ENCODE measurements around the gene OPTC. TPM values are rescaled to one million over a fixed set of nuclear protein-coding genes. Genes with fewer than 3 reads are reported as not detected.
"Not testable (repeated sequence)": the region's sequence is repeated elsewhere in the genome, so short reads cannot be mapped to it uniquely, and the experiment has no call there.

OPTC gene
- total RNA-seq, 2 experiments from 2014 or later = not detected

DNA sequence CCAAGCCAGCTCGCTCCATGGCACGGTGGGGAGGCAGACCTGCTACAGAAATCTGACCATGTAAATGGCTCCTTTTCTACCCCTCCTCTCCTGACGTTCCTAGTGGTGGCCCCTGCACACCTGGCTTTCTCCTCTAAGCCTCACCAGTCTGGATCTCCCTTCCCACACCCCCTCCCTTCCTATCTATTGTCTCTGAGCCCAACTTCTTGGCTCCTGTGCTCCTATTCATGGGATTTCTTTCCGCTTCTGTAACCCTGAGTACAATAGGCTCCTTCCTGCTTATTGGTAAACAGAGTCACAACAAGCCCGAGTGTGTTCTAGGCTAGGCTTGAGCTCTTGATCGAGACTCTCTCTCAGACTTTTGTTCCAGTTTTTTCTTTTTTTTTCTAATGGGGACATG lies 17.6 kb downstream of the OPTC start:
- no peak for DNase-seq
- ChIA-PET CTCF (no interaction called here), POLR2A (interaction anchor here (0.5 kb wide), 1 partner anchor 35 kb away, joined by 3 read pairs; no protein-coding TSS in a partner anchor)
- intact Hi-C loops (cut with micrococcal nuclease) = loop anchor here (5.0 kb wide), 1 partner anchor 96 kb away; no protein-coding TSS in a partner anchor
- Mint-ChIP-seq H3K9me3 (no peaks in the 10 kb centered on the region), H3K27ac (no peak overlapping the region), H3K4me1 (ENCODE audit: low read depth) (peaks cover 24% of the 10 kb centered on the region), H3K4me3 (no peak overlapping the region), H3K27me3 (no peaks in the 10 kb centered on the region), H3K36me3 (no peaks in the 10 kb centered on the region)

DNA sequence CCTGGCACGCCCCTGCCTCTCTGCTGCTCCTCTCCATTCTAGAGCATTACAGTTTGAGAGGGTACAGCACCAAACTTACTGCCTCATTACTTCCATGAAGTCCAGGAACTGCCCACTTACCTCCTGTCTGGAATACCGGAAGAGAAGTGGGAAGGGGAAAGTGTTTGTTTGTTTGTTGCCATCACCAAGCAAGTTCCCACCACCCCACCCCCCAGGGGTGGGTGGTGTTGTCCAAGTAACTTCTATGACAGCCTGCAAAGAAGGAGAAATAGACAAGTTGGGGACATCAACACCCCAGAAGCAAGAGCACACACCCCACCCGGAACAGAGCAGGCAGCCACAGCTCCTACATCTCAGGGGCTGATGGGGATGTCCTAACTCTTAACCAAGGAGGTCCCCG lies 18.0 kb downstream of the OPTC start:
- Mint-ChIP-seq H3K27me3 (no peaks in the 10 kb centered on the region), H3K4me3 (no peak overlapping the region), H3K9me3 (no peaks in the 10 kb centered on the region), H3K27ac (no peak overlapping the region), H3K4me1 (ENCODE audit: low read depth) (peaks cover 24% of the 10 kb centered on the region), H3K36me3 (no peaks in the 10 kb centered on the region)
- no peak for DNase-seq
- intact Hi-C loops (cut with micrococcal nuclease) = loop anchor here (2.0 to 5.0 kb wide), 2 partner anchors 95 to 117 kb away; no protein-coding TSS in a partner anchor
- POLR2A ChIA-PET = no interaction called here
- CTCF ChIA-PET = no interaction called here

DNA sequence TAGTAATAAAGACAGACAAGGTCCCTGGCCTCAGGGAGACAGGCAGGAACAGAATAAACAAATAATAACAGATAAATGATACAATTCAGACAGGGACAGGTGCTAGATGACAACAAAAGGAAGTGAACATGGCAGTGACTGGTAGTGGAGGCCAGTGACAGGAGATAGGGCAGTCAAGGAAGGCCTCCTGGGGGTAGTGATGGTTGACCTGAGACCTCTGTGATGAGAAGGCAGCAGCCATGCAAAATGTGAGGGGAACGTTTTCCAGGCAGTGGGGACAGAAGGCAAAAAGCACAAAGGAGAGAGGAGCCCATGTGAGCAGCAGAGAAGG lies 18.5 kb downstream of the OPTC start:
- ChIA-PET POLR2A (no interaction called here), CTCF (interaction anchor here (0.9 kb wide), 1 partner anchor 189 kb away, joined by 3 read pairs; no protein-coding TSS in a partner anchor)
- no peaks in the 10 kb centered on the region for H3K9me3 Mint-ChIP-seq
- H3K4me3 Mint-ChIP-seq = no peak overlapping the region
- H3K27me3 Mint-ChIP-seq = no peaks in the 10 kb centered on the region
- intact Hi-C loops (cut with micrococcal nuclease) = loop anchor here (2.0 to 5.0 kb wide), 2 partner anchors 95 to 116 kb away; no protein-coding TSS in a partner anchor
- no peaks in the 10 kb centered on the region for H3K36me3 Mint-ChIP-seq
- no peak for DNase-seq
- no peak overlapping the region for H3K27ac Mint-ChIP-seq
- peaks cover 24% of the 10 kb centered on the region for H3K4me1 Mint-ChIP-seq (ENCODE audit: low read depth)

DNA sequence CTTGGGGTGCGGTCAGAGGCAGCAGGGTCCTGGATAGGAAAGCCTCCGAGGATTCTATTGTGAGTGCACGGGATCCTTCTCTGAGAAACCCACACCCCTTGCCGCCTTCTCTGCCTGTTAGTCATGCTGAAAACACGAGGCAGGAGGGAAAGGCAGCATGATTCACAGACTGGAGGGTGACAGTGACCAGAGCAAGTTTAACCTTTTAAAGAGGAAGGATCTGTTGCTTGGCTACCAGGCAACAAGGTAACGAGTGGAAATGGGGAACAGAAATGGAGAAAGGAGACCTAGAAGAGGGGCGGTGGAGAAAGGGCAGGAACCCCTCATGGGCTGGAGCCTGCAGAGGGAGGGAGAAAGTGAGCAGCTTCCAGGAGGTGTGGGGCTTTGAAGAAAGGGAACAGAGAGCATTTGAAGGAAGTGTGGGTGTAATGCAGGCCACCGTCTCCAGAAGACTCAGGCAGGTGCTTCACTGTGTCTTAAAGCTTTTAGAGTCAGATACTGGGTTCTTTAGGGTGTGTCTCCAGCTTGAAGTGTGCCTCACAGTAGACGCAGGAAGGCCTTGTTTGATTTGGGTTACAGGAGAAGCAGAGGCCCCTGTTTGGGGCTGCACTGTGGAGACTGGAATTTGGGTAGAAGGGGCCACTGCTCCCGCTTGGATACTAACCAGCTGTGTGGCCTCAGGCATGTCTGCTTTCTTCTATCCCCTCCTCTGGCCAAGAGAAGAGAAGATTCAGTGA lies 19.1 kb downstream of the OPTC start:
- Mint-ChIP-seq H3K27me3 (no peaks in the 10 kb centered on the region), H3K4me1 (ENCODE audit: low read depth) (peaks cover 24% of the 10 kb centered on the region), H3K36me3 (no peaks in the 10 kb centered on the region), H3K27ac (peak overlapping the region; percentile 72), H3K9me3 (no peaks in the 10 kb centered on the region), H3K4me3 (peak overlapping the region; percentile 8)
- intact Hi-C loops (cut with micrococcal nuclease) = loop anchor here (2.0 to 5.0 kb wide), 2 partner anchors 94 to 116 kb away; no protein-coding TSS in a partner anchor
- CTCF ChIA-PET = interaction anchor here (0.6 to 2.4 kb wide), 3 partner anchors 9 to 189 kb away, joined by 3 to 12 read pairs (median 3); no protein-coding TSS in a partner anchor
- POLR2A ChIA-PET = no interaction called here
- peak; percentile 72 for DNase-seq

DNA sequence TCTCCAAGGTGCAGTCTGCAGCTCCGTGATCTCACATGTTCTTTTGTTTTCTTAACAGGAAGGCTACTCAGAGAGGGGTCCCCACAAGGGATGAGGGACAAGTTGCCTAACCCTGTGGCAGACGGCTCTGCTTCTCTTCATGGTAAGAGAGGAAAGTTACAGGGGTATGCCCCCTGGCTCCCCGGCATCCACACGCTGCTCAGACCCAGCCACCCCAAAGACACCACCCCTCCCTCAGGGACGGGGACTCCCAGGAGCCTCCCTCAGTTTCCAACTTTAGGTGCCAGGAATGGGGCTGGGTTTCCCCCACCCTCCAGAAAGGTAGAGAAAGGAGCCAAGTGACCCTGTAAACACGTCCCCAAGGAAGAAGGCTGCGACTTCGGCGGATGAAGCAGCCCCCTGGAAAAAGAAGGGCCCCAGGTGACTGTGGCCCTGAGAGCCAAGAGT lies 19.7 kb downstream of the OPTC start:
- peaks cover 24% of the 10 kb centered on the region for H3K4me1 Mint-ChIP-seq (ENCODE audit: low read depth)
- intact Hi-C loops (cut with micrococcal nuclease) = loop anchor here (2.0 to 5.0 kb wide), 2 partner anchors 94 to 115 kb away; no protein-coding TSS in a partner anchor
- ChIA-PET POLR2A (no interaction called here), CTCF (interaction anchor here (0.6 to 2.4 kb wide), 3 partner anchors 9 to 184 kb away, joined by 3 to 12 read pairs (median 3); no protein-coding TSS in a partner anchor)
- no peaks in the 10 kb centered on the region for H3K36me3 Mint-ChIP-seq
- DNase-seq = no peak
- H3K4me3 Mint-ChIP-seq = no peak overlapping the region
- H3K27me3 Mint-ChIP-seq = no peaks in the 10 kb centered on the region
- H3K9me3 Mint-ChIP-seq = no peaks in the 10 kb centered on the region
- H3K27ac Mint-ChIP-seq = peak overlapping the region; percentile 72

DNA sequence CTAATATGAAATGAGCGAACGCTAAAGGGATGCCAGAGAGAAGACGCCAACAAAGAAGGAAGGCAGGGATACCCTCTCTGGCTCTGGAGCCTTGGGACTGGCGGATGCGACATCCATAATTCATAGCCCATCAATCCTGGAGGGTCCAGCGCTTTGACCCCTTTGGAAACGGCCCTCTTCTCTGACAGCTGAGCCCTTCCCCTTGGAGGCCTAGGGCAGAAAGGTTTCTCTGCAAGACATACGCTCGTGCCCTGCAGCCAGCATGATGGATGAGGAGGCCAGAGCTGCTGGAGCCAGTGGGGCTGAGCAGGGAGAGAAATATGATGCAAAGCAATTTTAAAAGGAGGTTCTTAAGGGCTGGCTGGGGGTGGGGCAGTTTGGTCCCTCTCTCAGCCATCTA lies 22.2 kb downstream of the OPTC start:
- H3K27me3 Mint-ChIP-seq = no peaks in the 10 kb centered on the region

DNA sequence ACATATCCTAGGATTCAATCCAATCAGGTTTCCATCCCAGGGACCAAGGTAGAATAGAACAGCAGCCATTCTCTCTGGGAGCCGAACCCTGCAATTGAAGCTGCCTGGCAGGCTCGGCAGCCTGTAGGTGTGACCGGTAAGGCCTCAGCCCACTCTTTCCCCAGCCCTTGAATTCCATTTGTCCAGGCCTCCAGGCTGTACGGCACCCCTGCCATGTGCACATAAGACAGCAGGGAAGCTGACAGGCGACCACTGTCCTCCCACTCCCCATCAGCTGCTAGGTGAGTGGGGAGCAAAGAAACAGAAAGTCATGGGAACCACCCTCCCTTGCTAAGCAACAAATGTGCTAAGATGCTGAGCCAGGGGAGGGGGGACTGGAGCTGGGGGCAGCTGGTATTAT lies 23.0 kb downstream of the OPTC start:
- Mint-ChIP-seq H3K9me3 (no peaks in the 10 kb centered on the region), H3K4me1 (ENCODE audit: low read depth) (peaks cover 24% of the 10 kb centered on the region), H3K36me3 (no peaks in the 10 kb centered on the region), H3K27me3 (no peaks in the 10 kb centered on the region), H3K4me3 (no peak overlapping the region), H3K27ac (no peak overlapping the region)
- intact Hi-C loops (cut with micrococcal nuclease) = no loop called here
- ChIA-PET CTCF (interaction anchor here (0.9 to 1.5 kb wide), 2 partner anchors 12 to 175 kb away, joined by 3 to 4 read pairs; no protein-coding TSS in a partner anchor), POLR2A (no interaction called here)
- no peak for DNase-seq

More for the DNA sequence above, 22.2 kb downstream of the OPTC start:
- no peaks in the 10 kb centered on the region for H3K9me3 Mint-ChIP-seq
- H3K4me1 Mint-ChIP-seq (ENCODE audit: low read depth) = peaks cover 24% of the 10 kb centered on the region
- intact Hi-C loops (cut with micrococcal nuclease) = no loop called here
- no peak overlapping the region for H3K27ac Mint-ChIP-seq
- DNase-seq = no peak
- H3K36me3 Mint-ChIP-seq = no peaks in the 10 kb centered on the region
- ChIA-PET POLR2A (no interaction called here), CTCF (interaction anchor here (0.9 to 1.5 kb wide), 2 partner anchors 11 to 174 kb away, joined by 3 to 4 read pairs; no protein-coding TSS in a partner anchor)
- H3K4me3 Mint-ChIP-seq = no peak overlapping the region

DNA sequence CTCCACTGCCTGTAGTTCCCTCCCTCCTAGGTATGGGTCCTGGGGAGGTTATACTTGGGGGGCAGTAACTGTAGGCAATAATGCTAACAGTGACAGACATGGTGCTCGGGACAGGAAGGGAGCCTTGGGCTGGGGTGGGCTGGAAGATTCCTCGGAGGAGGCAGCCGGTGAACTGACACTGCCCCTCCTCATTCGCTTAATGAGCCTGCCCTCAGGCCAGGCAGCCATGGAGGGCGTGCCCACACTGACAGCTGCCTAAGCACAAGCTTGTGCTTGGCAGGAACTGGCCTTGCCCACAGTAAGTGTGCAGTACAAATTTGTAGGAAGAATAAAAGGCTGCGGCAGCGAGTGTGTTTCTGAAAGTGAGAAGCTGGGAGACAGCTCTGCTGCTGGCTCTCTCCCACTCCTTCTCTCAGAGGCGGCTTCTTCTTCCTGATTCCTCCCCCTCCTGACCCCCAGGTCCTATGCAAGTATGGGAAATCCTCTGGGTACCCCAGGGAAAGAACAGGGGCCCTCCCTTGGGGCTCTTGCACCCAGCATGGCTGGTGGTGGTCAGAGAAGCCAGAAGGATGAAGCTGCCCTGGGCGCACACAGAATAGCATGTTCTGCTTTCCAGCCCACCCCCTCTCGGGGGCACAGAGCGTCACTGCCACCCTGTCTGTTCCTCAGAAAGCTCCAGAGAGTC lies 23.6 kb downstream of the OPTC start:
- POLR2A ChIA-PET = no interaction called here
- H3K27me3 Mint-ChIP-seq = no peaks in the 10 kb centered on the region

DNA sequence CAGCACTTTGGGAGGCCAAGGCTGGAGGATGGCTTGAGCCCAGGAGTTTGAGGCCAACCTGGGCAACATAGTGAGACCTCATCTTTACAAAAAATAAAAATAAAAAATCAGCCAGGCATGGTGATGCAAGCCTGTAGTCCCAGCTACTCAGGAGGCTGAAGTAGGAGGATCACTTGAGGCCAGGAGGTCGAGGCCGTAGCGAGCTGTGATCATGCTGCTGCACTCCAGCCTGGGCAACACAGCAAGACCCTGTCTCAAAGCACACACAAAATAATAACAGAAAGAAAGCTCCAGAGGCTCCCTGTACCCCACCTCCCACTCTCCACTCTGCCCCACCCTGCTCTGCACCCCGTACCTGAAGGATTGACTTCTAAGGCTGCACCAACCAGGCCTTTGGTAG lies 24.2 kb downstream of the OPTC start:
- POLR2A ChIA-PET; H3K36me3 Mint-ChIP-seq; H3K4me3 Mint-ChIP-seq; intact Hi-C loops (cut with micrococcal nuclease); DNase-seq; H3K27ac Mint-ChIP-seq; CTCF ChIA-PET; H3K27me3 Mint-ChIP-seq; H3K9me3 Mint-ChIP-seq: not testable (repeated sequence)
- H3K4me1 Mint-ChIP-seq (ENCODE audit: low read depth) = peaks cover 15% of the 10 kb centered on the region

More for the DNA sequence above, 23.6 kb downstream of the OPTC start:
- no peak overlapping the region for H3K4me3 Mint-ChIP-seq
- DNase-seq = no peak
- H3K4me1 Mint-ChIP-seq (ENCODE audit: low read depth) = peaks cover 21% of the 10 kb centered on the region
- intact Hi-C loops (cut with micrococcal nuclease) = no loop called here
- H3K36me3 Mint-ChIP-seq = no peaks in the 10 kb centered on the region
- no peaks in the 10 kb centered on the region for H3K9me3 Mint-ChIP-seq
- no peak overlapping the region for H3K27ac Mint-ChIP-seq
- CTCF ChIA-PET = interaction anchor here (1.5 kb wide), 1 partner anchor 175 kb away, joined by 4 read pairs; no protein-coding TSS in a partner anchor

DNA sequence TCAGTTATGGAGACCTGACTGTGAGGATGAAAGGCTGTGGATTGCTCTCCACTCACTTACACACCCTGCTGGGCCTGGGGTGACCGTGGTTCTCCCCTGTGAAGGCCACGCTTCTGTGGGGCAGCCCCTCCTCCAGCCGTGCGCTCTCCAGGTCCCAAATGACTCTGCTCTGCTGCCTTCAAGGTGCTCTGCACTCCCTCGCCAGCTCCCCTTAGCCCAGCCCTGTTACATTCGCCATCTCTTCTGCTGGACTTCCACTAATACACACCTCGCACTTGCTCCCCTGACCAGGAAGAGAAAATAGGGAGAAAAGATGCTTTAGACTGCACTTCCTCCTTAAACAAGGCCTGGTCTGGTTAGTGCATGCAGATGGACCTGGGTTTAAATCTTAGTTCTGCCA lies 24.6 kb downstream of the OPTC start:
- Mint-ChIP-seq H3K36me3 (no peaks in the 10 kb centered on the region), H3K27ac (no peak overlapping the region), H3K4me3 (no peak overlapping the region), H3K4me1 (ENCODE audit: low read depth) (peaks cover 11% of the 10 kb centered on the region), H3K9me3 (no peaks in the 10 kb centered on the region), H3K27me3 (no peaks in the 10 kb centered on the region)
- ChIA-PET POLR2A (no interaction called here), CTCF (interaction anchor here (1.1 kb wide), 1 partner anchor 15 kb away, joined by 4 read pairs; no protein-coding TSS in a partner anchor)
- intact Hi-C loops (cut with micrococcal nuclease) = no loop called here
- no peak for DNase-seq

DNA sequence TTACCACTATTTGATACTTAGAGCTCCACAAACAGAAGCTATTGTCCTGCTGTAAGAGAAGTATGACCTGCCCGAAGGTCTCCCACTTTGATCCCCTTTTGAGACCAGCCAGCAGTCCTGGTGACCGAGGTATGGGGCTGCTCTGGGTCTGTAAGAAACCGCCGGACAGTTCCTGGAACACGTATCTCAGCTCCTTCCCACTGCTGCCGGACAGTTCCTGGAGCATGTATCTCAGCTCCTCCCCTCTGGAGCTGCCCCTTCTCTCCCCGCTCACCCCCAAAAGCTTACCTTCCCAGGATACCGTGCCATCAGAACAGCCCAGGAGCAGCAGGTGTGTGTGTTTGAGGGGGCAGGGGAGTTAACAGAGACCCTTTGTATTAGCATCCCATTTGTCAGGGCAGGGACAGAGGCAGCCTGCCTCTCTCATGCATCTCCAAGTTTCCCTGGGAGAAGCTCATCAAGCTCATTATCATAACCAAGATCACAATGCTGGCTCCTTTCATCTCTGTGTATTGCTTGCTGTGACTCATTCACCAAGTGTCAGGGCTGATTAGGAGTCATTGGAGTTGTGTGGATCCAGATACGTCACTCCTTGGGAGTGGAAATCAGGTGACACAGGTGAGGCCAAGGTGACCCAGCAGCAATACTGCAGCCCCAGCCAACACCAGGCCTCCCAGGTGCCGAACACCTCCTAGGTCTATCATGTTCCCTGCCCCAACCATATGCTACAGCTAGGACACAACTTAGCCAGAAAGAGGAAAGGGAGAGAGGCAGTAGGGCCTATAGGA lies 25.3 kb downstream of the OPTC start:
- no peaks in the 10 kb centered on the region for H3K9me3 Mint-ChIP-seq
- H3K36me3 Mint-ChIP-seq = no peaks in the 10 kb centered on the region
- ChIA-PET POLR2A (no interaction called here), CTCF (interaction anchor here (1.1 kb wide), 1 partner anchor 15 kb away, joined by 4 read pairs; no protein-coding TSS in a partner anchor)
- H3K4me1 Mint-ChIP-seq (ENCODE audit: low read depth) = peaks cover 4% of the 10 kb centered on the region
- no peaks in the 10 kb centered on the region for H3K27me3 Mint-ChIP-seq
- intact Hi-C loops (cut with micrococcal nuclease) = no loop called here
- H3K27ac Mint-ChIP-seq = no peak overlapping the region
- DNase-seq = no peak
- H3K4me3 Mint-ChIP-seq = no peak overlapping the region

DNA sequence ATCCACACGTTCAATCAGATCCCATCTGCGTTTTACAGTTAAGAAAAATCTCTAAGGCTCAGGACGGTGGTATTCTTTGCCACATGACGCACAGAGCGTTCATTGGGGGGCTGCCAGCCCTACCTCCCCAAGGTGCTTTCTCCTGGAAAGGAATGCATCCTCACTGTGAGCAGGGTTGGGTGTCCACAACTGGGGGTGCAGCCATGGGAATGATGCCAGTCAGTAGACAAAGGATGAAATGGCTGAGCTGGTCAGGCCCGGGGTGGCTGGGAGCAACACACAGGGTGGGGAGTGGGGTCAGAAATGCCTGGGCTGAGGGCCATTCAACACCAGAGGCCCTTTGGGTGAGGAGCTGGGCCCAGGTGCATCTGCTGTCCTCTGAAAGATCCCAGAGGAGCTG lies 25.9 kb downstream of the OPTC start:
- Mint-ChIP-seq H3K4me1 (ENCODE audit: low read depth) (no peaks in the 10 kb centered on the region), H3K36me3 (no peaks in the 10 kb centered on the region), H3K4me3 (no peak overlapping the region), H3K27ac (no peak overlapping the region), H3K9me3 (no peaks in the 10 kb centered on the region), H3K27me3 (no peaks in the 10 kb centered on the region)
- intact Hi-C loops (cut with micrococcal nuclease) = no loop called here
- no peak for DNase-seq
- ChIA-PET CTCF (interaction anchor here (0.6 kb wide), 1 partner anchor 172 kb away, joined by 6 read pairs; no protein-coding TSS in a partner anchor), POLR2A (no interaction called here)

All from activated CD4-positive, alpha-beta memory T cell treated with anti-CD3 and anti-CD28 coated beads for 36 hours (primary cell).